Activated T-cell treated with anti-CD3 and anti-CD28 coated beads, Interleukin-2, amount 50 U/mL, for 4 hours (primary cell): ENCODE results near the gene HSPA14. TPM values are rescaled to one million over a fixed set of nuclear protein-coding genes. Genes with fewer than 3 reads are reported as not detected.

ENCODE experiments used
- total RNA-seq, 3 donors: library from RNA; stranded (reverse); gene quantifications; one replicate each; pipeline ENCODE4 v1.2.1, GENCODE V29; 2021

The HSPA14 gene
- total RNA-seq, 3 donors from 2014 or later, result 53.9 to 58.5 (median 54.6) TPM

Other genes with a start within 250 kb of the HSPA14 start
- gene FAM107B, start 63.4 kb upstream of the HSPA14 start, total RNA-seq, result 100 to 1,000 TPM; 104 to 131 (median 114) TPM
- gene CDNF, start 269 bp upstream of the HSPA14 start, total RNA-seq, result 1 to 10 TPM in 2 of 3 donors, under 1 TPM in 1; 0.71 to 2.1 (median 1.0) TPM
- 10 to 100 TPM; 28.1 to 33.0 (median 32.0) TPM for gene MSANTD7, start within 50 bp of the HSPA14 start, total RNA-seq
- 10 to 100 TPM; 19.6 to 22.0 (median 21.6) TPM for gene SUV39H2, start 40.6 kb downstream of the HSPA14 start, total RNA-seq
- 10 to 100 TPM in 1 of 3 donors, 1 to 10 TPM in 2; 8.4 to 10.1 (median 8.5) TPM for gene DCLRE1C, start 115.8 kb downstream of the HSPA14 start, total RNA-seq
- gene MEIG1, start 121.1 kb downstream of the HSPA14 start, total RNA-seq, result not detected
- gene OLAH, start 205.6 kb downstream of the HSPA14 start, total RNA-seq, result not detected